MCF 10A (cell line): Measurements from ENCODE around the gene ENTHD1. TPM values are rescaled to one million over a fixed set of nuclear protein-coding genes. Genes with fewer than 3 reads are reported as not detected.

ENCODE experiments used
- BruUV-seq: library from RNA; stranded (reverse); fragments of 400-500 nt; replicated peaks from 2 replicates; lab custom pipeline; 2021; lab: Mats Ljungman, UMichigan
- CTCF ChIA-PET: fragments of 300-600 bp; sonication (Branson Sonifier 250); formaldehyde crosslinking; extraction: SDS; loops from one replicate; lab custom pipeline; 2021; ENCODE audit warnings: antibody characterized with exemption, inconsistent platforms; lab: Yijun Ruan, JAX
- POLR2A ChIA-PET: fragments of 300-600, 350-650 bp; sonication (Branson Sonifier 250); formaldehyde crosslinking; extraction: SDS; loops from one replicate; lab custom pipeline; 2020; ENCODE audit warnings: antibody characterized with exemption, inconsistent platforms; lab: Yijun Ruan, JAX
- DNase-seq: peaks from one replicate; pipeline ENCODE4 v3.0.0-alpha.2; 2018; ENCODE audit not compliant: unreplicated experiment
- H3K27ac Mint-ChIP-seq: one replicate; pipeline ENCODE4 v1.8.0; 2022; ENCODE audit warnings: mild to moderate bottlenecking, low read depth, mixed read lengths; ENCODE audit not compliant: unreplicated experiment
- H3K27me3 Mint-ChIP-seq: one replicate; pipeline ENCODE4 v1.8.0; 2022; ENCODE audit warnings: mixed read lengths; ENCODE audit not compliant: insufficient read depth, unreplicated experiment
- H3K36me3 Mint-ChIP-seq: one replicate; pipeline ENCODE4 v1.8.0; 2022; ENCODE audit warnings: mild to moderate bottlenecking, moderate library complexity, mixed read lengths; ENCODE audit not compliant: insufficient read depth, unreplicated experiment
- H3K4me1 Mint-ChIP-seq: one replicate; pipeline ENCODE4 v1.8.0; 2022; ENCODE audit warnings: mixed read lengths; ENCODE audit not compliant: insufficient read depth, unreplicated experiment
- H3K4me3 Mint-ChIP-seq: one replicate; pipeline ENCODE4 v1.8.0; 2022; ENCODE audit warnings: mild to moderate bottlenecking, moderate library complexity, mixed read lengths; ENCODE audit not compliant: unreplicated experiment
- H3K9me3 Mint-ChIP-seq: one replicate; pipeline ENCODE4 v1.8.0; 2022; ENCODE audit warnings: mixed read lengths; ENCODE audit not compliant: unreplicated experiment
- CTCF ChIP-seq: fragments of 200-600 bp; IDR thresholded peaks from one replicate; pipeline ENCODE4 v1.8.0; 2022; ENCODE audit warnings: antibody characterized with exemption, mild to moderate bottlenecking; ENCODE audit not compliant: unreplicated experiment
- intact Hi-C: fragments of 100-400 bp; cut with micrococcal nuclease; formaldehyde crosslinking; loops from 2 replicates; pipeline ENCODE4 v1.14.1; 2022
- total RNA-seq: library from RNA; stranded (reverse); gene quantifications from 2 replicates; pipeline ENCODE4 v1.2.3, GENCODE V29; 2022

The ENTHD1 gene
- total RNA-seq, 1 experiment from 2014 or later = not detected

- no peaks in the 10 kb centered on the region for H3K36me3 Mint-ChIP-seq
- H3K4me1 Mint-ChIP-seq = no peaks in the 10 kb centered on the region
- H3K4me3 Mint-ChIP-seq = no peak overlapping the region
- no TSS peak for BruUV-seq
- POLR2A ChIA-PET = interaction anchor here (1.1 kb wide), 1 partner anchor 8 kb away, joined by 4 read pairs; no protein-coding TSS in a partner anchor
- DNase-seq = no peak
- CTCF ChIA-PET = no interaction called here
- TF ChIP-seq CTCF = no peak
- H3K27ac Mint-ChIP-seq = no peak overlapping the region
- peaks cover 54% of the 10 kb centered on the region for H3K27me3 Mint-ChIP-seq
- H3K9me3 Mint-ChIP-seq = no peaks in the 10 kb centered on the region
- intact Hi-C loops = no loop called here
Measured at GRCh38 chr22:39706376-39707140, 187.0 kb downstream of the ENTHD1 start.

GRCh38 chr22:39705386-39705785 is 188.2 kb downstream of the ENTHD1 start:
- intact Hi-C loops = no loop called here
- no peaks in the 10 kb centered on the region for H3K36me3 Mint-ChIP-seq
- no peaks in the 10 kb centered on the region for H3K9me3 Mint-ChIP-seq
- POLR2A ChIA-PET = interaction anchor here (1.1 kb wide), 1 partner anchor 9 kb away, joined by 4 read pairs; no protein-coding TSS in a partner anchor
- no peak overlapping the region for H3K4me3 Mint-ChIP-seq
- CTCF ChIA-PET = interaction anchor here (0.7 kb wide), 1 partner anchor 45 kb away, joined by 3 read pairs; no protein-coding TSS in a partner anchor
- H3K27ac Mint-ChIP-seq = no peak overlapping the region
- peaks cover 54% of the 10 kb centered on the region for H3K27me3 Mint-ChIP-seq
- no peaks in the 10 kb centered on the region for H3K4me1 Mint-ChIP-seq
- no TSS peak for BruUV-seq
- no peak for TF ChIP-seq CTCF
- DNase-seq = no peak

- BruUV-seq = no TSS peak
Measured at GRCh38 chr22:39703928-39704639, 189.5 kb downstream of the ENTHD1 start.

More at GRCh38 chr22:39703928-39704639, 189.5 kb downstream of the ENTHD1 start:
- Mint-ChIP-seq H3K36me3 (no peaks in the 10 kb centered on the region), H3K9me3 (no peaks in the 10 kb centered on the region), H3K4me1 (no peaks in the 10 kb centered on the region), H3K27ac (no peak overlapping the region), H3K27me3 (peaks cover 44% of the 10 kb centered on the region), H3K4me3 (no peak overlapping the region)
- intact Hi-C loops = no loop called here
- ChIA-PET POLR2A (no interaction called here), CTCF (interaction anchor here (0.7 kb wide), 1 partner anchor 273 kb away, joined by 4 read pairs; no protein-coding TSS in a partner anchor)
- TF ChIP-seq CTCF = no peak
- no peak for DNase-seq
